GM06990 (cell line): ENCODE measurements around the gene SMIM31.

Experiments used
- DNase-seq: peaks from one replicate; pipeline ENCODE4 v3.0.0-alpha.2; 2011; ENCODE audit not compliant: insufficient read length; ENCODE audit errors: extremely low read depth
- H3K27me3 ChIP-seq: replicated peaks from 2 replicates; pipeline ENCODE4 v1.6.0; 2011; ENCODE audit warnings: low read length; ENCODE audit not compliant: control insufficient read depth, insufficient read depth
- H3K36me3 ChIP-seq: 2 replicates; pipeline ENCODE4 v1.5.1; 2011; ENCODE audit warnings: low read length; ENCODE audit not compliant: control insufficient read depth, insufficient read depth
- H3K4me3 ChIP-seq: replicated peaks from 2 replicates; pipeline ENCODE4 v1.5.1; 2011; ENCODE audit warnings: low read depth, mild to moderate bottlenecking, control low read depth, low read length
- CTCF ChIP-seq: IDR thresholded peaks from 2 replicates; pipeline ENCODE4 v1.5.1; 2011; ENCODE audit warnings: low read length, control low read depth, mild to moderate bottlenecking, inconsistent platforms; ENCODE audit not compliant: insufficient read depth, poor library complexity, severe bottlenecking

SMIM31 gene

GRCh38 chr4:164824581-164824980 lies 70.7 kb downstream of the SMIM31 start:
- Histone ChIP-seq H3K36me3 (no peaks in the 10 kb centered on the region), H3K27me3 (no peaks in the 10 kb centered on the region), H3K4me3 (no peak overlapping the region)
- no peak for DNase-seq
- TF ChIP-seq CTCF: no peak

GRCh38 chr4:164828955-164829354 lies 75.0 kb downstream of the SMIM31 start:
- TF ChIP-seq CTCF: no peak
- DNase-seq: no peak
- no peak overlapping the region for H3K4me3 ChIP-seq
- no peaks in the 10 kb centered on the region for H3K36me3 ChIP-seq
- no peaks in the 10 kb centered on the region for H3K27me3 ChIP-seq

GRCh38 chr4:164846566-164846965 lies 92.6 kb downstream of the SMIM31 start:
- Histone ChIP-seq H3K4me3 (no peak overlapping the region), H3K27me3 (no peaks in the 10 kb centered on the region), H3K36me3 (no peaks in the 10 kb centered on the region)
- TF ChIP-seq CTCF: no peak
- DNase-seq: no peak

GRCh38 chr4:164847016-164847415 lies 93.1 kb downstream of the SMIM31 start:
- Histone ChIP-seq H3K36me3 (no peaks in the 10 kb centered on the region), H3K27me3 (no peaks in the 10 kb centered on the region), H3K4me3 (no peak overlapping the region)
- no peak for DNase-seq
- no peak for TF ChIP-seq CTCF

GRCh38 chr4:164847967-164848649 lies 94.2 kb downstream of the SMIM31 start:
- H3K4me3 ChIP-seq: no peak overlapping the region
- H3K36me3 ChIP-seq: no peaks in the 10 kb centered on the region
- DNase-seq: no peak
- no peaks in the 10 kb centered on the region for H3K27me3 ChIP-seq
- no peak for TF ChIP-seq CTCF
